Breast epithelium (tissue), 3 donors: ENCODE data around the gene TSR1.

Experiments used
- CTCF ChIP-seq, 3 donors: fragments of 450-650 bp; IDR thresholded peaks; one replicate each; pipeline ENCODE4 v1.5.1; 2016 to 2017; ENCODE audit warnings: antibody characterized with exemption in 3 of 3, mild to moderate bottlenecking in 3 of 3, moderate library complexity in 3 of 3
- POLR2A ChIP-seq: fragments of 450-650 bp; IDR thresholded peaks from one replicate; pipeline ENCODE4 v1.6.1; 2016; ENCODE audit warnings: antibody characterized with exemption, mild to moderate bottlenecking, moderate library complexity

- TF ChIP-seq POLR2A (no peak), CTCF (IDR thresholded peaks at IDR 0.05) (no peak)
Measured at GRCh38 chr17:2363318-2363717, 27.1 kb upstream of the TSR1 start.
